Endothelial cell of umbilical vein (primary cell): ENCODE measurements around the gene KRTAP10-8. TPM values are rescaled to one million over a fixed set of nuclear protein-coding genes. Genes with fewer than 3 reads are reported as not detected.

Source experiments
- BruUV-seq: library from RNA; stranded (reverse); fragments of 400-500 nt; replicated peaks from 2 replicates; lab custom pipeline; 2021; lab: Mats Ljungman, UMichigan
- CTCF ChIA-PET: fragments of 300-600, 350-600 bp; sonication (Branson Sonifier 250); formaldehyde crosslinking; loops from one replicate; lab custom pipeline; 2021; ENCODE audit warnings: antibody characterized with exemption, inconsistent platforms; lab: Charles Lee
- POLR2A ChIA-PET: fragments of 300-600, 350-600 bp; sonication (Branson Sonifier 250); formaldehyde crosslinking; loops from one replicate; lab custom pipeline; 2021; ENCODE audit warnings: antibody characterized with exemption, inconsistent platforms; lab: Charles Lee
- DNase-seq: peaks from one replicate; pipeline ENCODE4 v3.0.0-alpha.2; 2011; ENCODE audit warnings: low read depth, low spot score
- FAIRE-seq: peaks from 2 replicates; lab custom pipeline; 2011; peaks lifted over from hg19 to GRCh38; lab: Jason Lieb, UNC
- H2AFZ ChIP-seq: 2 replicates; pipeline ENCODE4 v1.6.0; 2012; ENCODE audit warnings: low read depth, low read length, control low read depth, inconsistent platforms
- H3K27ac ChIP-seq: 2 replicates; pipeline ENCODE4 v1.5.1; 2011; ENCODE audit warnings: low read depth, mild to moderate bottlenecking, control low read depth, low read length, moderate library complexity; ENCODE audit not compliant: insufficient read depth
- H3K27me3 ChIP-seq, 2 experiments: 2 replicates each; pipeline versions ENCODE4 v1.6.0 to v1.6.1; 2011; ENCODE audit warnings: low read length in 2 of 2, mixed read lengths in 1 of 2; ENCODE audit not compliant: control insufficient read depth in 2 of 2, insufficient read depth in 2 of 2
- H3K36me3 ChIP-seq, 2 experiments: 2 replicates in 1 of 2; 3 replicates in 1 of 2; pipeline ENCODE4 v1.5.1; 2011; ENCODE audit warnings: low read length in 2 of 2, mild to moderate bottlenecking in 1 of 2, moderate library complexity in 1 of 2; ENCODE audit not compliant: control insufficient read depth in 2 of 2, insufficient read depth in 2 of 2; ENCODE audit errors: extremely low read depth in 1 of 2
- H3K4me1 ChIP-seq: 3 replicates; pipeline ENCODE4 v1.5.1; 2011; ENCODE audit warnings: mild to moderate bottlenecking, low read length; ENCODE audit not compliant: control insufficient read depth, insufficient read depth; ENCODE audit errors: extremely low read depth
- H3K4me2 ChIP-seq: 2 replicates; pipeline ENCODE4 v1.6.1; 2011; ENCODE audit warnings: low read length, control low read depth, mixed read lengths; ENCODE audit not compliant: insufficient read depth
- H3K4me3 ChIP-seq, 3 experiments: fragments of 200-600 bp in 1 of 3; sonication (generic), shearing (Covaris generic) in 1 of 3; replicated peaks in 1 of 3; 2 replicates each; pipeline ENCODE4 v1.5.1; 2011 to 2016; ENCODE audit warnings: control low read depth in 3 of 3, low read length in 3 of 3, mild to moderate bottlenecking in 2 of 3, inconsistent platforms in 1 of 3, low read depth in 1 of 3, moderate library complexity in 1 of 3; ENCODE audit not compliant: insufficient read depth in 1 of 3
- H3K79me2 ChIP-seq: 2 replicates; pipeline ENCODE4 v1.6.0; 2012; ENCODE audit warnings: low read length, inconsistent platforms; ENCODE audit not compliant: control insufficient read depth, insufficient read depth
- H3K9ac ChIP-seq: replicated peaks from 2 replicates; pipeline ENCODE3; 2011; ENCODE audit warnings: low read length, control low read depth; ENCODE audit not compliant: insufficient read depth; ENCODE audit errors: extremely low read depth
- H3K9me1 ChIP-seq: replicated peaks from 3 replicates; pipeline ENCODE4 v1.6.0; 2011; ENCODE audit warnings: mild to moderate bottlenecking, low read length; ENCODE audit not compliant: control insufficient read depth, insufficient read depth; ENCODE audit errors: extremely low read depth
- H3K9me3 ChIP-seq: replicated peaks from 2 replicates; pipeline ENCODE4 v1.5.1; 2012; ENCODE audit warnings: low read length, inconsistent platforms; ENCODE audit not compliant: control insufficient read depth, insufficient read depth
- H4K20me1 ChIP-seq: replicated peaks from 2 replicates; pipeline ENCODE3; 2011; ENCODE audit warnings: mild to moderate bottlenecking, low read length; ENCODE audit not compliant: control insufficient read depth, insufficient read depth; ENCODE audit errors: extremely low read depth
- EZH2 ChIP-seq: IDR thresholded peaks from 2 replicates; pipeline ENCODE4 v1.6.1; 2012; ENCODE audit warnings: borderline replicate concordance, low read depth, mild to moderate bottlenecking, moderate library complexity, low read length, inconsistent platforms; ENCODE audit not compliant: severe bottlenecking
- FOS ChIP-seq: IDR thresholded peaks from 2 replicates; pipeline ENCODE4 v1.6.1; 2011; ENCODE audit warnings: mild to moderate bottlenecking, low read length, moderate library complexity, borderline replicate concordance; ENCODE audit not compliant: insufficient read depth
- GATA2 ChIP-seq: IDR thresholded peaks from 2 replicates; pipeline ENCODE4 v1.7.0; 2011; ENCODE audit warnings: low read depth, mild to moderate bottlenecking, moderate library complexity, mixed read lengths, low read length; ENCODE audit not compliant: insufficient read length, insufficient read depth
- JUN ChIP-seq: IDR thresholded peaks from 2 replicates; pipeline ENCODE4 v1.6.1; 2011; ENCODE audit warnings: borderline replicate concordance, low read depth; ENCODE audit not compliant: insufficient read length, insufficient read depth
- MAX ChIP-seq: IDR thresholded peaks from 2 replicates; pipeline ENCODE4 v1.6.1; 2011; ENCODE audit not compliant: insufficient read depth, insufficient read length
- MYC ChIP-seq: IDR thresholded peaks from one replicate; pipeline ENCODE4 v1.6.1; 2011; ENCODE audit warnings: mild to moderate bottlenecking, low read depth, low read length
- POLR2A ChIP-seq: IDR thresholded peaks from 2 replicates; pipeline ENCODE4 v1.6.1; 2012; ENCODE audit warnings: low read depth, mild to moderate bottlenecking, control low read depth, low read length
- POLR2AphosphoS5 ChIP-seq: IDR thresholded peaks from 2 replicates; pipeline ENCODE4 v1.6.1; 2012; ENCODE audit warnings: low read depth, mild to moderate bottlenecking, control low read depth, low read length, moderate library complexity; ENCODE audit not compliant: insufficient read depth
- dilution Hi-C: fragments of 300-500 bp; cut with MboI; formaldehyde crosslinking; loops from one replicate; pipeline ENCODE4 v1.15.0; 2019; ENCODE audit warnings: low sequenced_read_pairs; ENCODE audit not compliant: extremely low pct_ligation_motif_present
- intact Hi-C: fragments of 100-400 bp; cut with micrococcal nuclease; formaldehyde crosslinking; loops from one replicate; pipeline ENCODE4 v1.10.0; 2022
- polyA plus RNA-seq, 4 experiments: library from polyadenylated mRNA; depleted of rRNA in 3 of 4; stranded (reverse) in 3 of 4; unstranded in 1 of 4; fragments of >200 nt; gene quantifications; 2 replicates each; pipeline versions ENCODE4 v1.2.1 to v1.2.3, GENCODE V29; 2011 to 2012; ENCODE audit warnings: missing spikeins in 1 of 4
- total RNA-seq: library from RNA; stranded (reverse); gene quantifications from 2 replicates; pipeline ENCODE4 v1.2.3, GENCODE V29; 2021
- TF ChIP-seq, protein P1 (sequence below), 2 donors: IDR thresholded peaks; 1 replicate in 1 of 2; 2 replicates in 1 of 2; pipeline ENCODE4 v1.5.1; 2011; ENCODE audit warnings: low read length in 2 of 2, mild to moderate bottlenecking in 2 of 2, moderate library complexity in 2 of 2, control low read depth in 1 of 2, inconsistent platforms in 1 of 2, low read depth in 1 of 2; ENCODE audit not compliant: insufficient read depth in 1 of 2; ENCODE audit errors: extremely low read depth in 1 of 2

KRTAP10-8 gene
- total and polyA plus RNA-seq, 2 donors (not counting 3 experiments of a cell fraction or from before 2014, with no cell fraction given), result not detected

- Histone ChIP-seq H3K9me1 (no peaks in the 10 kb centered on the region), H3K9ac (no peak overlapping the region), H3K27ac (no peak overlapping the region), H2AFZ (no peak overlapping the region), H3K36me3 (no peaks in the 10 kb centered on the region), H3K79me2 (no peaks in the 10 kb centered on the region), H3K9me3 (no peaks in the 10 kb centered on the region), H3K4me2 (no peak overlapping the region), H3K4me3 (no peak overlapping the region), H4K20me1 (no peaks in the 10 kb centered on the region), H3K4me1 (no peaks in the 10 kb centered on the region), H3K27me3 (no peaks in the 10 kb centered on the region)
- dilution Hi-C loops, result no loop called here
- FAIRE-seq, result no peak
- POLR2A ChIA-PET, result no interaction called here
- CTCF ChIA-PET, result no interaction called here
- intact Hi-C loops, result no loop called here
- TF ChIP-seq FOS (no peak), GATA2 (no peak), MAX (no peak), MYC (no peak), POLR2AphosphoS5 (no peak)
- DNase-seq, result no peak
- no TSS peak for BruUV-seq
Measured at GRCh38 chr21:44571296-44571695, 40.6 kb upstream of the KRTAP10-8 start.

DNA sequence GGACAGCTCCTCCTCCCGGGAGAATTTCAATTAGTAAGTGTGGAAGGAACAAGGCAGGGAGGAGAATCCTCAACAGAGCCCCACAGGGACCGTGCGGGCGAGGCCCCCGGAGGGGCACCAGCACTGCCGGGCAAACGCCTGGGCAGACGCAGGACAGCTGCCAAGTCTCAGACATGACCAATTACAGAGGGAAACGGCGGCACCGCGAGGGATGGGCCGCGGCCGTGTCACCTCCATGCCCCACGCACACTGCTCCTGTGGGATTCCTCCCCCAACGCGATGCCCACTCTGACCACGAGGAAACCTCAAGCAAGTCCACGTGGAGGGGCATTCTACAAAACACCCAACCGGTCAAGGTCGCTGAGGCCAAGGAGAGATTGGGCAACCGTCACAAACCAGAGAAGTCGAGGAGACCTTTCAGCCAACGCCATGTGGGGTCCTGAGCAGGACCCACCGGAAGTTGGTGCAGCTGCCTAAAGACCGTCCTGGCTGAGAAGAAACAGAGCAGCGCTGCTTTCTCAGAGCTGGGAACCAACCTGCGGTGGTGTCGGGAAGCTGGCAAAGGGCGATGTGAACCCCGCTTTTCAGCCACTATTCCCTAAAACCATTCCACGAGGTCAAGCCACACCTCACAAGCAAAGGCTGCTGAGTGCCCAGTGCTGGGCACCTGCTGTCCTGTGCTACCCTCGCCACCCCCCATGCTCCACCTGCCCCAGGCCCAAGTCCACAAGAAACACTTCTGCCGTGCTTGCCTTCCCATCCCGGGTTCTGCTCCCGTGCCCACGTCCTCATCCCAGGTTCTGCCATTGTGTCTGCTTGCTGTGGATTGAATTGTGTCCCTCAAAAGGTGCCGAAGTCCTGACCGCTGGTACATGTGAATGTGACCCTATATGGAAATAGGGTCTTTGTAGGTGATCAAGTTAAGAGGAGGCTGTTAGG, 39.8 kb upstream of the KRTAP10-8 start:
- no peaks in the 10 kb centered on the region for H3K79me2 ChIP-seq
- H3K36me3 ChIP-seq, result no peaks in the 10 kb centered on the region
- dilution Hi-C loops (no loop called here), intact Hi-C loops (no loop called here)
- BruUV-seq, result no TSS peak
- H3K4me1 ChIP-seq, result no peaks in the 10 kb centered on the region
- no peaks in the 10 kb centered on the region for H3K9me1 ChIP-seq
- no peak overlapping the region for H3K27ac ChIP-seq
- H4K20me1 ChIP-seq, result no peaks in the 10 kb centered on the region
- no peak for TF ChIP-seq GATA2
- no peak for TF ChIP-seq JUN
- TF ChIP-seq POLR2AphosphoS5, result no peak
- TF ChIP-seq FOS, result no peak
- TF ChIP-seq, protein P1, sequence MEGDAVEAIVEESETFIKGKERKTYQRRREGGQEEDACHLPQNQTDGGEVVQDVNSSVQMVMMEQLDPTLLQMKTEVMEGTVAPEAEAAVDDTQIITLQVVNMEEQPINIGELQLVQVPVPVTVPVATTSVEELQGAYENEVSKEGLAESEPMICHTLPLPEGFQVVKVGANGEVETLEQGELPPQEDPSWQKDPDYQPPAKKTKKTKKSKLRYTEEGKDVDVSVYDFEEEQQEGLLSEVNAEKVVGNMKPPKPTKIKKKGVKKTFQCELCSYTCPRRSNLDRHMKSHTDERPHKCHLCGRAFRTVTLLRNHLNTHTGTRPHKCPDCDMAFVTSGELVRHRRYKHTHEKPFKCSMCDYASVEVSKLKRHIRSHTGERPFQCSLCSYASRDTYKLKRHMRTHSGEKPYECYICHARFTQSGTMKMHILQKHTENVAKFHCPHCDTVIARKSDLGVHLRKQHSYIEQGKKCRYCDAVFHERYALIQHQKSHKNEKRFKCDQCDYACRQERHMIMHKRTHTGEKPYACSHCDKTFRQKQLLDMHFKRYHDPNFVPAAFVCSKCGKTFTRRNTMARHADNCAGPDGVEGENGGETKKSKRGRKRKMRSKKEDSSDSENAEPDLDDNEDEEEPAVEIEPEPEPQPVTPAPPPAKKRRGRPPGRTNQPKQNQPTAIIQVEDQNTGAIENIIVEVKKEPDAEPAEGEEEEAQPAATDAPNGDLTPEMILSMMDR (IDR thresholded peaks at IDR 0.05; ENCODE audit: extremely low read depth in 1 of 2, insufficient read depth in 1 of 2, low read depth in 1 of 2, low read length in 2 of 2), result no peak
- no peak for TF ChIP-seq EZH2
- TF ChIP-seq POLR2A, result no peak
- no peak for TF ChIP-seq MAX
- TF ChIP-seq MYC, result no peak
- no peak overlapping the region for H2AFZ ChIP-seq
- no peak for FAIRE-seq
- no peaks in the 10 kb centered on the region for H3K9me3 ChIP-seq
- no peak overlapping the region for H3K9ac ChIP-seq
- no peak overlapping the region for H3K4me2 ChIP-seq
- no peak overlapping the region for H3K4me3 ChIP-seq
- no peaks in the 10 kb centered on the region for H3K27me3 ChIP-seq
- ChIA-PET POLR2A (no interaction called here), CTCF (no interaction called here)
- DNase-seq, result no peak
